GM19025 (cell line): Measurements from ENCODE around the gene FGFRL1.
"Not testable (repeated sequence)": the region's sequence is repeated elsewhere in the genome, so short reads cannot be mapped to it uniquely, and the experiment has no call there.

Experiments
- ATAC-seq: cut with Tn5 transposase; IDR thresholded peaks from one replicate; pipeline ENCODE4 v1.9.1; 2021; ENCODE audit warnings: mild to moderate bottlenecking, low read depth, moderate library complexity; ENCODE audit not compliant: unreplicated experiment

The FGFRL1 gene

GRCh38 chr4:1036095-1036494, 24.7 kb downstream of the FGFRL1 start:
- ATAC-seq, result no peak

DNA sequence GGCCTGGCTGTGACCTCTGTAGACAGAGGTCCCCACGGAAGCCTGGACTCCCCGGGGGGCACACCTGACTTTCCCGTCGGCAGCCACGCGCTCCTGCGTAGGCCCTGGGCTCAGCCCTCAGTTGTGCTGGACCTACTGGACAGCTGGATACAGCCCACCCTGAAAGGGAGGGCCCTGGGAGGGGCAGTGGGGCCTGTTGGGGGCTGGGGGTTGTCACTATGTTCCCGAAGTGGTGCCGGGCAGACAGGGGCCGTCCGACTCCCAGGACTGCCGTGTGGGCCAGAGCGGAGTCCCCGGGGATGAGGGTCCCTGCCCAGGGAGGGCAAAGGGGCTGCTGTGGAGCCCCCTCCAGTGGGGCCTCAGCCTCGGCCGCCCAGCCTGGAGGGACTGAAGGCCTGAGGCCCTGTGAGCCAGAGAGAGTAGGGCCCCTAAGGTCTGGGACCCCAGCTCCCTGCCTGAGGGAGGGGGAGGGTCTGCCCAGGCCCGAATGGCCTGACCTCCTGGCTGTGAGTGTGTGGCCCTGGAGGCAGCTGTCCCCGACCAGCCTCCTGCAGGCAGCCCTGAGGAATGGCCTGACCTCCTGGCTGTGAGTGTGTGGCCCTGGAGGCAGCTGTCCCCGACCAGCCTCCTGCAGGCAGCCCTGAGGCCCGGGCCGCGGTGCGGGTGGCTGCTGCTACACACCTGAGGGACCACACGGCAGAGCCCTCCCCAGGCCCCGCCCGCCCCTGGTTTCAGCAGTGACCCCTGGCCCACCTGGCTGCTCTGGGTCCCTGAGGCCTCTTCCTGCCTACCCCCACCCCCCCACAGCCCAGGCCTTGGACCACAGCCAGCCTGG, 25.8 kb downstream of the FGFRL1 start:
- ATAC-seq, result no peak

DNA sequence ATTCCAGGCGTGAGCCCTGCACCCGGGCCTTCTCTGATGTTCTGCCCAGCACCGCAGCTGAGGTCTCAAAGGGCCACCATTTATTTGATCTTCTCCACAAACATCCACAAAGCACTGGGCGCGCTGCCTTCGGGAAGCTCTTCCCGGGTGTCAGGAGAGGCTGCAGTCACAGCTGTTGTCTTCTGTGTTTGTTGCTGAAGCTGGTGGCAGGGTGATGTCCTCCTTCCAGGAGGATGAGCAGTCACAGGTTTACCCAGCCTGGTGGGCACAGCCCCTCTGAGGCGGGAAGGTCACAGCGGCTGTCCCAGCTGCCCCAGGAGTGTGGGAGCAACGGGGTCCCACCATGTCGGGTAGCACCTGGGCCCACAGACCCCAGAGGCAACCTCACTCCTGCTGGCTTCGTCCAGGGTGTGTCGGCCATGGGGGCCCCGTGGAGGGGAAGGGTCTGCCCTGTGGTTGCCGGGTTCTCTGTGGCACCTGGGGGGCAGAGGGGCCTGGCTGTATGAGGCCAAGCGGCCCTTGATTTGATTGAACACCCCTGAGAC, 27.6 kb downstream of the FGFRL1 start:
- no peak for ATAC-seq

- ATAC-seq, result no peak
Measured at GRCh38 chr4:1039493-1040343, 28.3 kb downstream of the FGFRL1 start.

DNA sequence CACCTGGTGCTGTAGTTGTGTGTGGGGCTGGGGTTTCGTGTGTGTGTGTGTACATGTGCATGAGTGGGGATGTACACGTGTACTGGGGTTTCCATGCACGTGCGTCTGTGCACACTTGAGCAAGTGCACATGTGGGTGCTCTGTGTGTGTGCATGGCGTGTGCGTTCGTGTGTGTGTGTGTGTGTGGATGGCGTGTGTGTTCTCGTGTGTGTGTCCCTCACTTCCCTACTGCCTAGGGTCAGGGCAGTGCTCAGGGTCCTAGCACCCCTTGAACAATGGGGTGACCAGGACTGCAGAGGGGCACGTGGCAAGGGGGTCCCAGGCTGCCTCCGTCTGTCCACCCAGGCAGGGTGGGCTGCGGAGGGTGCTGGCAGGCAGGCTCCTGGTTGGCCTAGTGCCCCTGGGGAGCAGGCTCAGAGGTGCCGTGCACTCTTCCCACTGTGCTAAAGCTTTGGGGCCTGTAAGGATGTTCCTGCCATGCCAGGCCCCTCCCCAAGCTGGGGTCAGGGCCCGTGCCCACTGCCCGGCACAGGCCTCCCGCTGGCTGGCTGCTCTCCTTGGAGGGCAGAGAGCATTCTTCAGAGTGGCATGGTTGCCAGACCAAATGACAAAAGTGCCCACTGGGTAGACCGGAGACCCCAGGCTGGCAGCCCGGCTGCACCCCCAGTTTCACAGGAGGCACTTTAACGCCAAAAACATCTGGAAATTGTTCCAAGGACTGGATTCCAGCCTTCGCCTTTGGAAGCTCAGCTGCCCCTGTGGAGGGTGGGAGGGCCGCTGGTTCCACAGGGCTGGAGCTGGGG, 29.1 kb downstream of the FGFRL1 start:
- ATAC-seq, result no peak

DNA sequence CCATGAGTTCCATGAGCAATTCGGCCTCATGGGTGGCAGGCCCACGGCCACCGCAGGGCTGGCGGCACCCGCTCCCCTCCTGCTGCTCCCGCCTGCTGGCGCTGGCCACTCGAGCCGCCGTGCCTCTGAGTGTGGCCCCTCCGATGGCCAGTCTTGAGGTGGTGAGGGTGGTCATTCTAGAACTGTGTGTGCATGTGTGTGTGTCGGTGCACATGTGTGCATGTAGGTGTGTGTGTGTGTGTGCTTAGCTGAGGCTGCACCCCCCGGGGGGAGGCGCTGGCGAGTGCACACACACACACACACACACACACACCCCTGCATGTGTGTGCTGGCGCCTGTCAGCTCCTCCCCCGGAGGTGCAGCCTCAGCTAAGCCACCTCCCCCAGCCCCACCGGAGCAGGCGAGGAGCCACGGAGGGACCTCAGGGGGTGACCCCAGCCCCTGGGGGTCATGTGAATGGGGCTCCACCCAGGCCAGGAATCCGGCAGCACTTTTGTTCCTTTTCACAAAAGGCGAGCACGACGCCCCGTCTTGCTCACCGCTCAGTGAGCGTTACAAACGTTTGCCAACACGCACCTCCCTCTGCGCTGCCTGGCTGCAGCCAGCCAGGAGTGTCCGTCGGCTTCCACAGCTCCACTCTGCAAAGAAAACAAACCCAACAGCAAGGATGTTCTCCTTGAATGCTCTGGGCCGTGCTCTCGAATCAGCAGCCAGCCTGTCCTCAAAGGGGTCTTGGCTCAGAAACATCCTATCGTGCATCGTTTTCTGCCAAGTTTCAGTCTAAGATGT, 29.9 kb downstream of the FGFRL1 start:
- ATAC-seq, result no peak

GRCh38 chr4:1041936-1042330, 30.5 kb downstream of the FGFRL1 start:
- no peak for ATAC-seq

- no peak for ATAC-seq
Measured at GRCh38 chr4:1042352-1043055, 31.1 kb downstream of the FGFRL1 start.

GRCh38 chr4:1043162-1043561, 31.7 kb downstream of the FGFRL1 start:
- ATAC-seq, result no peak

GRCh38 chr4:1043651-1044468, 32.4 kb downstream of the FGFRL1 start:
- ATAC-seq, result no peak

DNA sequence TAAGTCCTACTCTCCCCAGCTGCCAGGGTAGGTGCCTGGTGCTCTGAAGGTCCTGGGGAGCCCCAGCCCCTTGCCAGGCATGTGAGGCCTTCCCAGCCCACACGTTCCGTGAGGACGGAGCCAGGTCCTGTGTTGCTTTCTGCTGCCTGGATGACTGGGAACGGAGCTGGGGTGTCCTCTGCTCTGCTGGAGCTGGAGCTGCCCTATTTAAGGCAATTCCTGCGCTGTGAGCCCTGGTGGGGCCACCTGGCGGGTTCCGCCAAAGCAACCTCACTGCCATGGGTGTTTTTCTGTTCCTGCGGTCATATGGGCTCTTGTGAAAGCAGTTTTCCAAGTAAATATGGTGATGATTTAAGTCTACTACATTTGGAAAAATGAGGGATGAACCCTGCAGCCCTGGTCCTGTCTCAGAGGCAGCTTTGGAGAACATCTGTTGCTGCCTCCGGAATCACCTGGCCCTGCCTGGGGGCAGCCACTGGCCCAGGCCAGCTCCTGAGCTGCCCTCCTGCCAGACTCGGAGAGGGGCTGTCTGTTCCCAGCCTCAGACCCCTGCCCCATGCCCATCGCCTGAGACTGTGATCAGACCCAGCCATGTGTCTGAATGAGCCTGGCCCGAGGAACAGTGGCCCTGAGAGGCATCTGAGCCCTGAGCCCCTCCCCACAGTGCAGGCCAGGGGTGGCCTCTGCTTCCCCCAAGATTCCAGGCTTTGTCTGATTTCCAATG, 33.2 kb downstream of the FGFRL1 start:
- ATAC-seq, result no peak

DNA sequence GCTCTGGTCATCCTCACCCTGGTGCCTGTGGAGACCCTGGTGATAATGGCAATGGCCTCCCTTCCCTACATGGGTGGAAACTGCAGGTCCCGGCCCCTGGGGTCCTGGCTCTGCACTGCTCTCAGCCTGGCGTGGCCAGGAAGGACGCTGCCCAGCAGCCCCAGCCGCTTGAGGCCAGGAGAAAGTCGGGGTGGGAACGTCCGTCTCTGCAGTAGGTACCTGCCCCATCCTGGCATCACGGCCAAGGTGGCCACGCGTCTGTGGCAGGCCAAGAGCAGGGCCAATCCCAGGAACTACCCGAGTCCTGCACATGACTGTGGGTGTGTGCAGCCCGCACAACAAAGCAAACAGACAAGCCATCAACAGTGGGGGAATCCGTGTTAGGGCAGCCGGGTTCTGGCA, 33.8 kb downstream of the FGFRL1 start:
- ATAC-seq, result no peak

- ATAC-seq, result no peak
Measured at GRCh38 chr4:1045595-1046201, 34.3 kb downstream of the FGFRL1 start.

GRCh38 chr4:1046581-1047011, 35.2 kb downstream of the FGFRL1 start:
- not testable (repeated sequence) for ATAC-seq

- ATAC-seq, result no peak
Measured at GRCh38 chr4:1047106-1047975, 35.9 kb downstream of the FGFRL1 start.
